Measurements from ENCODE around the gene UBR7. TPM values are rescaled to one million over a fixed set of nuclear protein-coding genes. Genes with fewer than 3 reads are reported as not detected.
A peak's percentile ranks its signal among the peaks of the same experiment; 100 is the strongest.

Gene UBR7
- total and polyA plus RNA-seq, 7 donors: 11.5 to 32.6 (median 17.0) TPM

DNA sequence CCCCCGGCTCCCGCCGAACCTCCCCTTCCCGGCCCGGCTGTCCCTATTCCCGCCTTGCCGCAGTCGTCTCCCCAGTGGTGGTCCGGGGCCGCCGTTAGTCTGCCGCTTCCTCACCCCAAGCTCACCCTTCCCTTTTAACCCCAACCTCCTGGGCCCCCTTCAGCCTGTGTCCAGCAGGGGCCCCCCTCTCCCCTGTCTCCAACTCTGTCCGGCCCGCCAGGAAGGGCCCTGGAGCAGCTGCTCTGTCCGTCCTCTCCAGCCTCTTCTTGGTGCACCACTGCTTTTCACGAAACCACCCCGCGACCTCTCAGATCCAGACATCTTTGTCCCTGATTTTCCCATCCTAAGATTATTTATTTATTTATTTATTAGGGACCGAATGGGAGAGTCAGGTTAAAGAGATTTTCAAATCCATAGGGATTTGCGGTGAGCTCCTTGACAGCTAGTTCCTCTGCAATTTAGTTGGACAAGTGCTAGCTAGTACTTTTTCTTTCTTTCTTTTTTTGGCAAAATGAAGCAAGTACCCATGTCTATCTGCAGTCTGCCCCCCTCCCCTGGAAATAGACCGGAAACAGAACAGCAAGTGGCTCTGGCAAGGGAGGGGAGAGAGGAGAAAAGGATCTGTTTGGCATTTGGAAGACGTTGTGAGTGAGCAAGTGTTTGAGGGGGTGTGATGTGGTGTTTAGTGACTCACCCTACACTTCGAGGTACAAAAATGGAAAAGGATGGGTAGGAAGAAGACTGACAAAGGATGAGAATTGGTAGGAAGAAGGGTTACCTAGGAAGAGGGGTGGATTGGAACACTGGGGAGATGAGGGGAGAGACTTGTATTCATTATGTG is 632 bp downstream of the UBR7 start:
- intact Hi-C loops (cut with DNase I): loop anchor here in 1 of 2 donors (2.0 to 10.0 kb wide), 3 partner anchors 23 to 407 kb away; partner anchors contain the start of genes BTBD7, LYSET and MOAP1
- no peak for TF ChIP-seq CTCF (IDR thresholded peaks at IDR 0.05)
- Histone ChIP-seq H3K36me3 (ENCODE audit: insufficient read depth in 1 of 2, low read depth in 1 of 2) (peaks cover 0 to 34% of the 10 kb centered on the region in 2 donors), H3K4me1 (peaks cover 18% of the 10 kb centered on the region), H3K27me3 (ENCODE audit: insufficient read depth in 3 of 3, low read length in 2 of 3) (no peaks in the 10 kb centered on the region), H3K27ac (peak overlapping the region; percentile 87), H3K4me3 (peak overlapping the region; percentile 97), H3K9me3 (no peaks in the 10 kb centered on the region)
- ATAC-seq (peak; percentile 70 to 77 (median 72)), DNase-seq (peak in 1 of 2 donors; percentile 78)
- WGBS, 3 donors: 0% methylated on average over 19 to 23 of the region's 23 CpGs

GRCh38 chr14:93212432-93212831 is 5.4 kb downstream of the UBR7 start:
- Histone ChIP-seq H3K4me1 (peaks cover 10% of the 10 kb centered on the region), H3K36me3 (ENCODE audit: insufficient read depth in 1 of 2, low read depth in 1 of 2) (peaks cover 0 to 78% of the 10 kb centered on the region in 2 donors), H3K27ac (no peak overlapping the region), H3K27me3 (ENCODE audit: insufficient read depth in 3 of 3, low read length in 2 of 3) (no peaks in the 10 kb centered on the region), H3K9me3 (no peaks in the 10 kb centered on the region), H3K4me3 (no peak overlapping the region)
- intact Hi-C loops (cut with DNase I): no loop called here
- ATAC-seq (no peak), DNase-seq (no peak)
- no peak for TF ChIP-seq CTCF (IDR thresholded peaks at IDR 0.05)
- WGBS, 3 donors: 84 to 88% (median 85%) methylated on average over 3 of the region's 3 CpGs

GRCh38 chr14:93214598-93214997 is 7.5 kb downstream of the UBR7 start:
- H3K27ac ChIP-seq: no peak overlapping the region
- ATAC-seq (no peak), DNase-seq (no peak)
- 93% methylated on average over 2 of the region's 2 CpGs for WGBS, 3 donors
- H3K4me3 ChIP-seq: no peak overlapping the region
- H3K9me3 ChIP-seq: no peaks in the 10 kb centered on the region
- no peaks in the 10 kb centered on the region for H3K4me1 ChIP-seq
- TF ChIP-seq CTCF (IDR thresholded peaks at IDR 0.05): no peak
- intact Hi-C loops (cut with DNase I): no loop called here
- H3K36me3 ChIP-seq (ENCODE audit: insufficient read depth in 1 of 2, low read depth in 1 of 2): peaks cover 4 to 99% of the 10 kb centered on the region in 2 donors
- H3K27me3 ChIP-seq (ENCODE audit: insufficient read depth in 3 of 3, low read length in 2 of 3): no peaks in the 10 kb centered on the region

- DNase-seq (no peak), ATAC-seq (peak in 2 of 4 donors; percentile 79 to 85)
- intact Hi-C loops (cut with DNase I): loop anchor here in 1 of 2 donors (5.0 kb wide), 2 partner anchors 33 to 102 kb away; partner anchors contain the start of gene ITPK1
Observed at GRCh38 chr14:93219103-93219726, 12.2 kb downstream of the UBR7 start.

More at GRCh38 chr14:93219103-93219726, 12.2 kb downstream of the UBR7 start:
- Histone ChIP-seq H3K27ac (no peak overlapping the region), H3K4me1 (no peaks in the 10 kb centered on the region), H3K4me3 (no peak overlapping the region), H3K9me3 (no peaks in the 10 kb centered on the region), H3K27me3 (ENCODE audit: insufficient read depth in 3 of 3, low read length in 2 of 3) (no peaks in the 10 kb centered on the region), H3K36me3 (ENCODE audit: insufficient read depth in 1 of 2, low read depth in 1 of 2) (peaks cover 10 to 100% of the 10 kb centered on the region in 2 donors)
- 49 to 63% (median 51%) methylated on average over 3 of the region's 3 CpGs for WGBS, 3 donors
- peak; percentile 46 for TF ChIP-seq CTCF (IDR thresholded peaks at IDR 0.05)

All from psoas muscle (tissue), 8 donors.